NCI-H1930 (cell line): ENCODE measurements around the gene RND2.
"Not testable (repeated sequence)": the region's sequence is repeated elsewhere in the genome, so short reads cannot be mapped to it uniquely, and the experiment has no call there.

Experiments
- DNase-seq, 2 experiments: peaks; one replicate each; lab custom pipeline; 2025; lab: John Stamatoyannopoulos, UW

RND2 gene, protein sequence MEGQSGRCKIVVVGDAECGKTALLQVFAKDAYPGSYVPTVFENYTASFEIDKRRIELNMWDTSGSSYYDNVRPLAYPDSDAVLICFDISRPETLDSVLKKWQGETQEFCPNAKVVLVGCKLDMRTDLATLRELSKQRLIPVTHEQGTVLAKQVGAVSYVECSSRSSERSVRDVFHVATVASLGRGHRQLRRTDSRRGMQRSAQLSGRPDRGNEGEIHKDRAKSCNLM

DNA sequence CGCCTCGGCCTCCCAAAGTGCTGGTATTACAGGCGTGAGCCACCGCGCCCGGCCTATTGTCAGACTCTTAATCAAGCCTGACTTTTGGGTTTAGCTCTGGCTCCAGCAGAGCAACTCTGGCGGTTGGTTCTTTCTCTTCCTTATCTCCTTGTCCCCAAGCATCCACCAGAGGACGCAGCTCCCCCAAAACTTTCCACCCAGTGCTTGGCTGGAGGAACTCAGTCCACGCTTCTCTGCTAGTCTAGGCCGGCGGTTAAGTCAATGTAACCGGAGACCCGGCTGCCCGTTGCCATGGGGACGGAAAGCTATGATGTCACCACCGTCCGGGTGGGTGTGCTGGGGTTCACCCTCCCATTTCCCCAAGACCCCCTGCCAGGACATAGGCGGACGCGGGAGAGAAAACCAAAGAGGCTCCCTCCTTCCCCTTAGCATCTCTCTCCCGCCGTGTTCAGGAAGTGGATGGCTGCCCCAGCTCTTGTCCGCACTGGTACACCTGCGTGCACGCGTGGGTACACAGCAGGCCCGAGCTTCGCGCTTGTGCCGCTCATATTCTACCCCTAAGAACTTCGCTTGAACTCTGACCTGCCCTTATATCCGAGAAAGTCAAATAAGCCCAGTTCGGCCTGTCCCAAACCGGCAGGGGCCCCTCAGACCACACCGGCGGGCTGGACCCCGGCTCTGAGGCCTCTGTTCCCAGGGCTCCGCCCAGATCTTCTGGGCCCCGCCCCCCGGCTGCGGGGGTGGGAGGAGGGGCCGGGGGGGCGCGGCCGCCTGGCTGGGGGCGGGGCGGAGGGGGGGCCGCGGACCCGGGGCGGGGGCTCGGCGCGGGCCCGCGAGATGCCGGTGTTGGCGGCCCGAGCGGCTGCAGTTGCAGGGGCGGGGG is at the start of gene RND2:
Gene RND2, plus strand, starts transcription at position 825 of the 883 bp plus-strand sequence. CDS start 117 bp downstream, outside the sequence.
- DNase-seq = peak; percentile 96 to 98

DNA sequence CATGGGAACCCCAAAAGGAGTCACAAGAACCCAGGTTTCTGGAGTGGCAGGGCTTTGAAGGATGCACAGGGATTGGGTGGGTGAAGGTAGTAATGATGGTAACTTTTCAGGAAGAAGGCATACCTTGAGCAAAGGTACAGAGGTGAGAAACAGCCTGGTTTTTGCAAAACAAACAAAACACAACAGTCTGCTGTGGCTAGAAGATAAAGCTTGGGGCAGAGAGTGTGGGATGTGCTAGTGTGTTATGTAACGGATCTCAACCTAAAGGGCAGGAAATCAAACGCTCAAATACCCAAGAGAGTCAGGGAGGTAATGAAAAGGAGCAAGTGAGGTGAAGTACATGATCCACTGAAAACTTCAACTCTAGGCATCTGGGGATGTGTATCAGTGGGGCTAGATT is 49.8 kb upstream of the RND2 start:
- DNase-seq = no peak

DNA sequence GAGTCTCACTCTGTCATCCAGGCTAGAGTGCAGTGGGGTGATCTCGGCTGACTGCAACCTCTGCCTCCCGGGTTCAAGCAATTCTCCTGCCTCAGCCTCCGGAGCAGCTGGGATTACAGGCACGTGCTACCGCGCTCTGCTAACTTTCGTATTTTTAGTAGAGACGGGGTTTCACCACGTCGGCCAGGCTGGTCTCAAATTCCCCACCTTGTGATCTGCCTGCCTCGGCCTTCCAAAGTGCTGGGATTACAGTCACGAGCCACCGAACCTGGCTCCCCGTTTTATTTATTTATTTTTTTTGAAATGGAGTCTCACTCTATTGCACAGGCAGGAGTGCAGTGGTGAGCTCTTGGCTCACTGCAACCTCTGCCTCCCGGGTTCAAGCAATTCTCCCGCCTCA is 49.3 kb upstream of the RND2 start:
- DNase-seq = not testable (repeated sequence)

DNA sequence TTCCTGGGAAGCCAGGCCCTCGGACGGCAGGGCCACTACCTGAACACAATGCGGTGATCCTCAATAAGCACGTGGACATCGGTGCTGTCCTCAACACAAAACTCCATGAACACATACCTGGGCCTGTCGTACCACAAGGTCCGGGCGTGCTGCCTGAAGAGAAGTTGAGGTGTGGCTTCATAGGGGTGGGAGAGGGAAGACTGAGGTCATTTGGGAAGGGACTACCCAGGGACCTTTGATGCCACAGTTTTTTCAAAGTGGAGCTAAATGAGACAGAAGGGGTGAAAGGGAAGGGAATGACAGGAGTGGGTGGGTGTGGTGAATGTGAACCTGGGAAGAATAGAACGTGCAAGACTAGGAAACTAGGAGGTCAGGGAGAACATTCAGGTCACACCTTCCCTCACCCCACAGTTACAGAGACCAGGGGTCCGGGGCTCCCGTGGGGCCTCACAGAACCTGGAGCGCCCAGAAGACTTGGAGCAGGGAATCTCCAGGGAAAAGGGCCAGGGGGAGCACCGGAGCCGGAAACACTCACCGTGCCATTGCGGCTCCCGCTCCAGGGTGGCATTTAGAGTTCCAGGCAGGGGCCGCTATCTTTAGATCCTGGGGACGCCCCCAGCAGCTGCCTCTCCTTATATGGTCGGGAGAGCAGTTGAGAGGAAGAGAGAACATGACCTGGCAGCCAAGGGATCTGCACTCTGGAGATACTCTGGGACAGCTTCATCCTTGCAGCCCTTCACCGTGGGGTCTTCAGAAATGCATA is 45.3 kb upstream of the RND2 start, which contains the start of gene PTGES3L:
Gene PTGES3L, minus strand, starts transcription at position 570 of the 763 bp plus-strand sequence. Its CDS starts 27 bp downstream, at position 543.
- DNase-seq = peak; percentile 39 to 45

DNA sequence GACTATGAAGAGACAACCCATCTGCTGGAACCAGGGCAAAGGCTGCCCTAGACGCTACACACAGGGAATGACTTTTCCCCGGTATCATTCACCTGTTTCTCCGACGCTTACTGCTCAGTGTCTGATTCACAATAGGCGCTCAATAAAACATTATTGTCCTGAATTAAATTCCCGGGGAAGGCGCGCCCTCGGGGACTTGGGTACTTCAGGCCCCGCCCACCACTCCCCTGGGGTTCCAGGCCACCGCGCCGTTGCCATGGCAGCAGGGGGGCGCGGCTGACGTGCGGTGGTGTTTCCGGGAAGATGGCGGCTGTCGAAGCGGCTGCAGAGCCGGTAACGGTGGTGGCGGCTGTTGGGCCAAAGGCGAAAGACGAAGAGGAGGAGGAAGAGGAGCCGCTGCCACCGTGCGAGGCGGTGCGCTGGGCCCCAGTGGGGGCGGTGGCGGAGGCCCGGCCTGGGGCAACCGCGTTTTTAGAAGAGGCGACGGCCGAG is 44.7 kb upstream of the RND2 start, which contains the start of gene RUNDC1:
Gene RUNDC1, plus strand, starts transcription at position 292 of the 492 bp plus-strand sequence. Its CDS starts 12 bp downstream, at position 304.
- DNase-seq = peak; percentile 87 to 91

DNA sequence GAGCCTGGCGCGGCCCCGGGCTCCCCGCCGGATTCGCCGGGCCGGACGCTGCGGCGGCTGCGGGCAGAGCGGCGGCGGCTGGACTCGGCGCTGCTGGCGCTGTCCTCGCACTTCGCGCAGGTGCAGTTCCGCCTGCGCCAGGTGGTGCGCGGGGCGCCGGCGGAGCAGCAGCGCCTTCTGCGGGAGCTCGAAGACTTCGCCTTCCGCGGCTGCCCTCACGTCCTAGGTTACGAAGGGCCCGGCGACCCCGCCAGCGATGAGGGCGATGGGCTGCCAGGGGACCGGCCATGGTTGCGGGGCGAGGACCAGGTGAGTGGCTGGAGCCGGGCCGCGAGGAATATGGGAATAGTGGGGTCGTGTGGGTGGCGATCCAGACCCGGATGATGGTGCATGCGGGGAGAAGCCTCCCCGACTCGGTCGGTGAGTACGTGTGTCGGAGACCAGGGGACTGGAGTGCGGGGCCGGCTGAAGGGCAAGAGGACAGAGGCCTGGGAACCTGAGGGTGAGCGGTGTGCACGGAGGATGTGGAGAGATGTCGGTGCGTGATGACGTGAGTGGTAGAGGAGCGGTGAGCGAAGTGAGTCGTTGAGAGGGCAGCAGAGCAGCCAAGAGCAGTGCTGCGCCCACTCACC is 44.1 kb upstream of the RND2 start:
- DNase-seq = peak; percentile 24 to 60

DNA sequence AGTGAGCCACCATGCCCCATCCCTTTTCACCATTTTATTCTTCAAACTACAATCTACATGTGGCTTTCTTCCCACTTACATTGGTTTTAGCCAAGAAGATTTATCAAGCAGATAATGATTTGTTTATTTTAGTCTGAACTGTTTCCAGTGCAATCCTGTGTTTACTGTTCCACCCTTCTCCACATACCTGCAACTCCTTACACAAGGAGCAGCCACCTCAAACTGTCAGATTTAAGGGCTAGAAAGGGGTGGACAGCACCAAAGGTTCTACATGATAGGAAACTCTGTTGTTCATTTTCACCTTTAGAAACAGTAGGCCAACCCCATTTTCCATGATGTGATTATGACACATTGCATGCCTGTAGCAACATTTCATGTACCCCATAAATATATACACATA is 42.8 kb upstream of the RND2 start:
- no peak for DNase-seq

DNA sequence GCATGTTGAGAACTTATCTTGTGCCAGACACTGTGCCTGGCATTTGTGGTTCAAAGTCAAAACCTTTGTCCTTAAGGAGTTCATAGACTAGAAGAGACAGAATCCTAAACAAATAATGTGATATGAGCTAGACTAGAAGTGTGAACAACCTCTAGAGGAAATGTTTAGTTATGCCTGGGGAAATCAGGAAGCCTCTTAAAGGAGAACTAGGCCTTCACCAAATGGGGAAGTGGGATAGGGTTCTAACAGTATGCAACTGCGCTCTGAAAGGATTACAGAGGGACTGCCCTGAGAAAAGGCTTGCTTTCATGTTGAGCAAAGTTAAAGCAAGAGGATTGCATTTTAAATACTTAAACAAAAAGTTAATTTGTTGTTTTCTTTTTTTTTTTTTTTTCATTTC is 39.8 kb upstream of the RND2 start:
- DNase-seq = no peak

DNA sequence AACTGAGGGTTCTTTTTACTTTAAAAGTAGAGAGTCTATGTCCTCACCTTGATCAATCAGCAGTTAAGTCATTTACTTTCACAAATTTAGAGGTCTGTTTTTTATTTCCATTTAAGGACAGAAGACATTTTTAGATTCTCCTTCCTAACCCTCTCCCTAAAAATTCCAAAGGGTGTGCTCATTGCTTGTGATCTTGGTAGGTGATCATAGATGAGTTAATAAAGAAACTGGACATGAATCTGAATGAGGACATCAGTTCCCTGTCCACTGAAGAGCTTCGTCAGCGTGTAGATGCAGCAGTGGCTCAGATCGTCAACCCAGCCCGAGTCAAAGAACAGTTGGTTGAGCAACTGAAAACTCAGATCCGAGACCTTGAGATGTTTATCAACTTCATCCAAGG is 35.9 kb upstream of the RND2 start:
- no peak for DNase-seq

DNA sequence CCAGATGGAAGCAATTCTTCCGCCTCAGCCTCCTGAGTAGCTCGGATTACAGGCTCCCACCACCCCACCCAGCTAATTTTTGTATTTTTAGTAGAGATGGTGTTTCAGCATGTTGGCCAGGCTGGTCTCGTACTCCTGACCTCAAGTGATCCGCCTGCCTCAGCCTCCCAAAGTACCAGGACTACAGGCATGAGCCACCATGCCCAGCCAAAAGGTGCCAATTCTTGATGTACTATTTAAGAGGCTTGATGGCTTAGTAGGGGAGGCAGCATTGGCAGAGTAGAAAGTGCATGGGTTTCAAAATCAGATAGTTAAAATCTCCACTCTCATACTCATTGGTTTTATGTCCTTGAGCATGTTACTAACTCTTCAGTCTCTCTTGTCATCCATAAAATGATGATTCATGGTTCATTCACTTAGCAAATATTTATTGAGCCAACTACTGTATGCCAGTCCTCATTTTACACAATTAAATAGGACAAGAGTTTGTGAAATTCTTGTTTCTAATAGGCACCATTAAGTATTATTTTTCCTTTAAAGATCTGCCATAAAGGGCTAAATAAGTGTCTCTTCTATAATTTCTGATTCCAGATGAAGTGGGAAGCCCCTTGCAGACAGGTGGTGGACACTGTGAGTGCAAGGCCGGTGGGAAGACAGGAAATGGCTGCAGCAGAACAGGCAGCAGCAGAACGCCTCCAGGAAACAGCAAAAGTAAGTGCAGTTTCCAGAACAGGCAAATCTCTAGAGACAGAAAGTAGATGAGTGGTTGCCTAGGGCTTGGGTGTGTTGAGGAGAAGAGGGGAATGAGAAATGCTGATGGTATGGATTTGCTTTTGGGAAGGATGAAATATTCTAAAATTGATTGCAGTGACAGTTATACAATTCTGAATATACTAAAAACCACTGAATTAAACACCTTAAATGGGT is 35.0 kb upstream of the RND2 start:
- DNase-seq = no peak

DNA sequence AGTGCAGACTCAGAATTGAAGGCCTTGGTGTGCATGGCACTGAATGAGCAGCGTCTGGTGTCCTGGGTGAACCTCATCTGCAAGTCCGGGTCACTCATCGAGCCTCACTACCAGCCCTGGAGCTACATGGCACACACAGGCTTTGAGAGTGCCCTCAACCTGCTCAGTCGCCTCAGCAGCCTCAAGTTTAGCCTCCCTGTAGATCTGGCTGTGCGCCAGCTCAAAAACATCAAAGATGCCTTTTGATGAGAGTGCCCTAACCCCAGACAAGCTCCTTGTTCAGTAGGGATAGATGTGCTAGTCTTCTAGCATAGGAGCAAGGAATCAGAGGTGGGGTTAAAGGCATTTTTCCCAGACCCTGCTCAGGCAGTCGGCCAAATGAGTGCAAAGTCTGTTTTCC is 33.6 kb upstream of the RND2 start:
- no peak for DNase-seq

DNA sequence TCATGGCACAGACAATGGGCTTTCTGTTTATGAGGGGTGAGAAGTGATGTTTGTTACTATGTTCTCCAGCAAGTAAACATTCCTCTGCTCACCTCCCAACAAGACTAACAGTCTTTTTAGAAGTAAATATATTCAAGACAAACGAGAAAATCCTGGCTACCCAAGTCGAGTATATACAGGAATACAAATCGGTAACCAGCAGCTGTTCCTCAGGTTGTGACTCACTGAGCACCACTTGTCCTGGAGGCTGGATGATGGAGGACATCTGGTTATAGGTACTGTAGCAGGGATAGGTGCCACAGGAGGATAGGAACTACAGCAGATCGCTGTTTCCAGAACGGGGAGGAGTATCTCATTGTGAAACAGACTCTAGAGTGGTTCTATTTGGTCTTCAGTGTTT is 32.2 kb upstream of the RND2 start:
- no peak for DNase-seq

DNA sequence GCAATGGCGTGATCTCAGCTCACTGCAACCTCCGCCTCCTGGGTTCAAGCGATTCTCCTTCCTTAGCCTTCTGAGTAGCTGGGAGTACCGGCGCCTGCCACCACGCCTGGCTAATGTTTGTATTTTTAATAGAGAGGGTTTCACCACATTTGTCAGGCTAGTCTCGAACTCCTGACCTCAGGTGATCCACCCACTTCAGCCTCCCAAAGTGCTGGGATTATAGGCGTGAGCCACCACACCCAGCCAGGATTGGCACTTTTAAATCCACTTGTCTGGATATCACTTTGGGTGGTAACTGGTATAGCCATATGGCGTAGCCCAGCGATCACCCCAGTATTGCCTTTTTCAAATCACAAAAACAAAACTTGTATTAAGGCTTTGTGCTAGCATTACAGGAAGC is 31.1 kb upstream of the RND2 start:
- not testable (repeated sequence) for DNase-seq

DNA sequence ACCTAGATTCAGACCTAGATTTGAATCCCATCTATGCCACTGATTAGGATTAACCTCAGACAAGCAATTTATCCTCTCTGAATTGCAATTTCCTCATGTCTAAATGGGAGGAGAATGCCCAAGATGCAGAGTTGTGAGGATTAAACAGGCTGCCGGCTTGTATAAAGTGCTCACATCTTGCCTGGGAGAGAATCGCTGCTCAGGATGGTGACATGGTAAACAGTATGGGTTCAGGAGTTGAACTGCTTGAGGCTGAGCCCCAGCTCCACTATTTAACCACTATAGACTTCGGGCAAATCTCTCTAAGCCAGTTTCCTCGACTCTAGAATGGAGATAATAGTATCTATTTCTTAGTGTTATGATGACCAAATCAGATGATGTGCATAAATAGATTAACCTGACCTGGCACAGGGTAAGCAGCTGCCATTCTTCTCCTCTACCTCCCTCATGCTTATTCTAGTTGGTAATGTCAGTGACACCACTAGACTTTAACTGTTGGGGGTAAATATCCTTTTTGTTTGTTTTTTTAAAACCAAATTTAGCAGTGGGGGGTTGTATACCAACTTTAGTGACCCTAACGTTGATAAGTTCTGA is 27.5 kb upstream of the RND2 start:
- no peak for DNase-seq

DNA sequence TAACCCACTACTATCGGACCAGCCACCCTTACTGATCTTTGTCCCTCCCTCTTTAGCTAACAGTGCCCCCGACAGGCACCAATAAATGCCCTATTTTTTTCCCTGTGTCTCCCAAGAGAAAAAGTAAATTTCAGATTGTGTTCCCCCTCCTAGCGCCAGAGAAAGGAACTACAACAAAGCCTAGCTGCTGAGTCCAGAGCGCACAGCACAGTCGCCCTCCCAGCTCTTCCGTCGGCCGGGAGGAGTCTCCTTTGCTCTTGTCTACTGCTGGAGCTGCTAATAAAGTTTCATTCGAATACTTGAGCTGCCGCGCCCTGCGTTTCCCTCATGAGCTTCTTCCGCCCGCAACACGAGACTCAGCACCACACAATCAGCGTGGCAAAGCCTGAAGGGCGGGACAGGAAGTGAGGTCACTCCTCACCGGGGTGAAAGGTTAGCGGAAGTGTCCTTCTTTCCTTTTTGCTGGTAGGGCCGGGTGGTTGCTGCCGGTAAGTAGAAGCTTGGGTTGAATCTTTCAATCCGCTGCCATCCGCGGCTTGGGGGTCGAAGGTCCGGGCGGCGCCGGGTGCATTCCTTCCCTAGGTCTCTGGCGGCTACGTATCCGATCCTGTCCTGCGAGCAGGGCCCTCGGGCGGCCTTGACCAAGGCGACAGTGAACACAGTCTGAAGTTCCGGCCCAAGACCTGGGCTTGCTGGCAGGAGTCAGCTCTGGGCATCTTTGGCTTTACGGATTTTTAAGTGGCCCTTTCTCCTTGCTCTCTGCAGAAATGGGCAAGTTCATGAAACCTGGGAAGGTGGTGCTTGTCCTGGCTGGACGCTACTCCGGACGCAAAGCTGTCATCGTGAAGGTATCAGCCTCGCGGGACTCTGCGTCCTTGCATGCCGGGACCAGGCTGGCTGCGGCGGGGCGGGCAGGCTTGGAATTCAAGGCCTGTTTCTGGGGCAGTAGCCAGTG is 26.8 kb upstream of the RND2 start, which contains the start of gene RPL27:
Gene RPL27, plus strand, starts transcription at position 436 of the 955 bp plus-strand sequence. Its CDS starts 332 bp downstream, at position 768.
- peak; percentile 99 for DNase-seq

DNA sequence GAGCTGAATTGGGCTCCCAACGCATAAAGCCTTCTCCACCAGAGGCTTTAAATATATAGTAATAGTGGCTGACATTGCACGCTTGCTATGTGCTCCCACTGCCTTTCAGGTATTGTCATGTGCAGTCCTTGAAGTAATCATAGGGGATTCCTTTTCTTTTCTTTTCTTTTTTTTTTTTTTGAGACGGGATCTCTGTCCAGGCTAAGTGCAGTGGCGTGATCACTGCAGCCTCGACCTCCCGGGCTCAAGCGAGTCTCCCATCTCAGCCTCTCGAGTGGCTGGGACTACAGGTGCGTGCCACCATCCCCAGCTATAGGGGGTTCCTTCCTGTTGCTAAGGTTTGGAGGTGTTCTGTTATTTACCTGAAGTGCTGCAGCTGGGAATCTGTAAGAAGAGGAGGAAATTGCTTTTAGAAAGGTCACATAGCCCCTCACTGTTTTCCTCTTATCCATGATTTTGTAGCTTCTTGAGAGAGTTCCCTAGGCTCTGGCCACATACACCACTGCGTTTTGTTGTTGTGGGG is 26.0 kb upstream of the RND2 start:
- DNase-seq = no peak

DNA sequence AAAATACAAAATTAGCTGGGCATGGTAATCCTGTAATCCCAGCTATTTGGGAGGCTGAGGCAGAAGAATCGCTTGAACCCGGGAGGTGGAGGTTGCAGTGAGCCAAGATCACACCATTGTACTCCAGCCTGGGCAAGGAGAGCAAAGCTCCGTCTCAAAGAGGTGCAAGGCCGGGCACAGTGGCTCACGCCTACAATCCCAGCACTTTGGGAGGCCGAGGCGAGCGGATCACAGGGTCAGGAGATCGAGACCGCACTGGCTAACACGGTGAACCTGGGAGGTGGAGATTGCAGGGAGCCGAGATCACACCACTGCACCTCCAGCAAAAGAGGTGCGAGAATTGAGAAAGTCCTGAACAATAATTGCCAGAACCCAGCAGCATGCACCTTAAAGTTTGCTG is 24.1 kb upstream of the RND2 start:
- DNase-seq = not testable (repeated sequence)

DNA sequence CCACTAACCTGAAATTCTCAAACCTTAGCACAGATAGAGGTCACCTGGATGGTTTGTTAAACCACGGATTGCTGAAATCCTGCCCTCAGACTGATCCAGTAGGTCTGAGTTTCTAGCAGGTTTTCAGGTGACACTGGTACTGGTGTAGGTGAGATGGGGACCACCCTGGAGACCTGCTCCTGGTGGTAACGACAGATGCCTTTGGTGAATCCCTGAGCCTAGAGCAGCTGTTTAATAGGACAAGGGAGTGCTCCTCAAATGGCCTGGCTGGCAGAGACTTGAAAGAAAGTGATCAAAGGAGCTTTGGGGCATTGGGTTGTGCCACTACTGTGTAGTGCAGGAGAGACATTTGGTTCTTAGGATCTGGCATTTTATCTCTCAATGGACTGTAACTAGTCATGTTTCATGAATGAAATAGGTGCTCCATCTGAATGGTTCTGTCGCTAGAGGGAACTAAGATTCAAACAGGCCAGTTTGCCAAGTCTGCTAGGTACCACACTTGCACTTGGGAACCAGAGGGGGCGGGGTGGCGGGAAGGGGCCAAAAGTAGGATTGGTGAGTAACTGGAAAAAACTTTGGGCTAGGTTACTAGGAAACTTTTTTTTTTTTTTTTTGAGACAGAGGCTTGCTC is 21.4 kb upstream of the RND2 start:
- DNase-seq = no peak
